OCI-LY1 (cell line): ENCODE measurements around the gene SMYD3.

ENCODE experiments used
- EZH2 ChIP-seq: fragments of 200-600 bp; sonication (generic), shearing (Covaris generic); IDR thresholded peaks from 2 replicates; pipeline ENCODE4 v1.8.0; 2017; ENCODE audit warnings: borderline replicate concordance, mixed run types, mild to moderate bottlenecking, antibody characterized with exemption, low read length, moderate library complexity, mixed read lengths
- TF ChIP-seq, protein P1 (sequence below): fragments of 200-600 bp; sonication (generic), shearing (Covaris generic); IDR thresholded peaks from 2 replicates; pipeline ENCODE4 v1.5.1; 2017; ENCODE audit warnings: mild to moderate bottlenecking, antibody characterized with exemption, low read length, moderate library complexity, mixed read lengths

DNA sequence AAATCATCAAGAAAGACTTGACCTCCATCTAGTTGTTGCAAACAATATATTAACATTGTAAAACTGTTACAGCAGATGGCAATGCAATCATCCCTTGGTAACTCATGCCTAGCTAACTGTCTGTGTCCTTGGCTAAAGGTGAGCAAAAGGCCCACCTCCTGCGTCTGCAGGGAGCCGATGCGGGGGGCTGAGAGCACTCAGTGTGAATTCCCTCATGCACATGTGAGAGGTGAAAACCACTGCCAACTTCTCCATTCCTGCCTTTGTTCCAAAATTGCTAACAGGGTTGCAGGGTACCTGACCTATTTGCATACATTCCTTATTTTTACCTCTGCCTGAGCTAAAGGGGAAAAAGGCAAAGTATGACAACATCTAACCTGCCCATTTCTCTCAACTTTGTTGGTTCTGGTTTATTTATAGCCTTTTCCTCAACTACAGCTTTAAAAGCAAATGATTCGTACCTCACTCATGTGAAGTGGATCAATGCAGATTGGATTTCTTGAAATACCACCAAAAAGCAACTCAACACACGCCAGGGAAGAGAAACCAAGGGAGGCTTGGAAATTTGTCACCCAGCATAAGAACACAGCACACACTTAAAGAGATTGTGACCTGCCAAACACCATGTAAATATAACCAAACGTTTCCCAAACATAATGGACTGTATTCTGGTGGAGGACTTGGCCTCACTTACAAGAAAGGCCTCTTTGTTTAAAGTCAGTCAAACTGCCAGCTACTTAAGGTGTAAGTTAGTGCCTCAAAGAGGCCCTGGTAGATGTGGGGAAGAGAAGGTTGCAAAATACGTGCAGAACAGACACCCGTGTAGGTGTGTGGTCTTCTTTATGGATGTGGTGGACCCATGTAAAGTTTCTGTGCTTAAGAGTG is 651.0 kb downstream of the SMYD3 start:
- TF ChIP-seq EZH2, result no peak
- TF ChIP-seq, protein P1, sequence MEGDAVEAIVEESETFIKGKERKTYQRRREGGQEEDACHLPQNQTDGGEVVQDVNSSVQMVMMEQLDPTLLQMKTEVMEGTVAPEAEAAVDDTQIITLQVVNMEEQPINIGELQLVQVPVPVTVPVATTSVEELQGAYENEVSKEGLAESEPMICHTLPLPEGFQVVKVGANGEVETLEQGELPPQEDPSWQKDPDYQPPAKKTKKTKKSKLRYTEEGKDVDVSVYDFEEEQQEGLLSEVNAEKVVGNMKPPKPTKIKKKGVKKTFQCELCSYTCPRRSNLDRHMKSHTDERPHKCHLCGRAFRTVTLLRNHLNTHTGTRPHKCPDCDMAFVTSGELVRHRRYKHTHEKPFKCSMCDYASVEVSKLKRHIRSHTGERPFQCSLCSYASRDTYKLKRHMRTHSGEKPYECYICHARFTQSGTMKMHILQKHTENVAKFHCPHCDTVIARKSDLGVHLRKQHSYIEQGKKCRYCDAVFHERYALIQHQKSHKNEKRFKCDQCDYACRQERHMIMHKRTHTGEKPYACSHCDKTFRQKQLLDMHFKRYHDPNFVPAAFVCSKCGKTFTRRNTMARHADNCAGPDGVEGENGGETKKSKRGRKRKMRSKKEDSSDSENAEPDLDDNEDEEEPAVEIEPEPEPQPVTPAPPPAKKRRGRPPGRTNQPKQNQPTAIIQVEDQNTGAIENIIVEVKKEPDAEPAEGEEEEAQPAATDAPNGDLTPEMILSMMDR, result no peak
